Measurements from ENCODE around the gene PRTG. TPM values are rescaled to one million over a fixed set of nuclear protein-coding genes. Genes with fewer than 3 reads are reported as not detected.

The PRTG gene
- total and polyA plus RNA-seq, 9 of the 15 experiments (the other 6 are each of a cell fraction or from before 2014, with no cell fraction given), result under 0.01 to 0.14 (median 0.06) TPM; not detected in 1

- in situ Hi-C loops (cut with MboI), result no loop called here
- Histone ChIP-seq H3K4me1 (replicated peaks in 1 of 2; ENCODE audit: control insufficient read depth in 2 of 2, insufficient read depth in 2 of 2, low read length in 2 of 2) (no peaks in the 10 kb centered on the region), H3K9ac (ENCODE audit: insufficient read depth in 1 of 2, low read depth in 2 of 2, low read length in 2 of 2) (no peak overlapping the region), H3K9me1 (ENCODE audit: control insufficient read depth, insufficient read depth, low read length) (no peaks in the 10 kb centered on the region), H2AFZ (ENCODE audit: low read depth, low read length) (no peak overlapping the region), H3K36me3 (ENCODE audit: control insufficient read depth, insufficient read depth, low read length) (no peaks in the 10 kb centered on the region), H3K27ac (ENCODE audit: extremely low read depth, low read depth, low read length) (no peak overlapping the region), H3K9me3 (replicated peaks; ENCODE audit: control insufficient read depth, insufficient read depth, low read depth, low read length) (no peaks in the 10 kb centered on the region), H3K79me2 (ENCODE audit: control insufficient read depth, insufficient read depth, low read length) (no peaks in the 10 kb centered on the region), H3K4me3 (no peak overlapping the region), H4K20me1 (replicated peaks; ENCODE audit: control insufficient read depth, insufficient read depth, low read length) (no peaks in the 10 kb centered on the region), H3K27me3 (ENCODE audit: control insufficient read depth in 2 of 2, insufficient read depth in 2 of 2, low read length in 2 of 2) (peaks cover 4 to 11% of the 10 kb centered on the region in 2 experiments; a peak in 1 of 5 replicates), H3K4me2 (ENCODE audit: insufficient read depth, low read length) (no peak overlapping the region)
- 3% methylated on average over 9 of the region's 9 CpGs for WGBS (ENCODE audit: insufficient coverage, low coverage, missing lambda C conversion rate)
- peak; percentile 91 for ATAC-seq
- DNase-seq (ENCODE audit: extremely low read depth in 1 of 4, low spot score in 3 of 4), result peak; percentile 58 to 69 (median 60)
- intact Hi-C loops (cut with micrococcal nuclease), result no loop called here
- TF ChIP-seq ZFP36 (IDR thresholded peaks at IDR 0.05; ENCODE audit: low read depth, low read length, partially characterized antibody), result peak; percentile 7
- no peak for TF ChIP-seq ZNF740 (CRISPR knock-in tag; IDR thresholded peaks at IDR 0.05)
- no peak for TF ChIP-seq ZNF740 (tag; IDR thresholded peaks at IDR 0.05)
- TF ChIP-seq CTCF (IDR thresholded peaks at IDR 0.05 in 2 of 3, conservative IDR thresholded peaks at IDR 0.05 in 1 of 3; ENCODE audit: insufficient read depth in 2 of 3, low read depth in 1 of 3, low read length in 3 of 3), result peak; percentile 50 to 66 (median 65)
- peak in 1 of 2 experiments; percentile 42; a peak in 2 of 4 replicates for TF ChIP-seq RAD21 (CRISPR knock-in tag; conservative IDR thresholded peaks at IDR 0.05 in 1 of 2, IDR thresholded peaks at IDR 0.05 in 1 of 2)
- peak; percentile 80 for FAIRE-seq
- BruUV-seq (replicated peaks), result no TSS peak
- ChIA-PET CTCF (ENCODE audit: low intra/inter-chr PET ratio) (no interaction called here), POLR2A (interaction anchor here (0.7 kb wide), 1 partner anchor 34 kb away, joined by 3 read pairs; no protein-coding TSS in a partner anchor)
Observed at GRCh38 chr15:55774113-55774970, 31.4 kb upstream of the PRTG start.

Measured in K562 (cell line).